Measurements from ENCODE around the gene VSTM1. TPM values are rescaled to one million over a fixed set of nuclear protein-coding genes. Genes with fewer than 3 reads are reported as not detected.
A peak's percentile ranks its signal among the peaks of the same experiment; 100 is the strongest.

Gene VSTM1
- total RNA-seq, 2 donors from 2014 or later, result not detected

- H3K9me3 ChIP-seq, result no peaks in the 10 kb centered on the region
- no peaks in the 10 kb centered on the region for H3K4me1 ChIP-seq
- H3K27ac ChIP-seq, result no peak overlapping the region
- no peaks in the 10 kb centered on the region for H3K27me3 ChIP-seq
- H3K4me3 ChIP-seq, result no peak overlapping the region
- H3K36me3 ChIP-seq, result no peaks in the 10 kb centered on the region
- TF ChIP-seq CTCF (IDR thresholded peaks at IDR 0.05), result no peak
- no peak for DNase-seq (ENCODE audit: low spot score)
Observed at GRCh38 chr19:54035215-54036178, 28.2 kb downstream of the VSTM1 start.

DNA sequence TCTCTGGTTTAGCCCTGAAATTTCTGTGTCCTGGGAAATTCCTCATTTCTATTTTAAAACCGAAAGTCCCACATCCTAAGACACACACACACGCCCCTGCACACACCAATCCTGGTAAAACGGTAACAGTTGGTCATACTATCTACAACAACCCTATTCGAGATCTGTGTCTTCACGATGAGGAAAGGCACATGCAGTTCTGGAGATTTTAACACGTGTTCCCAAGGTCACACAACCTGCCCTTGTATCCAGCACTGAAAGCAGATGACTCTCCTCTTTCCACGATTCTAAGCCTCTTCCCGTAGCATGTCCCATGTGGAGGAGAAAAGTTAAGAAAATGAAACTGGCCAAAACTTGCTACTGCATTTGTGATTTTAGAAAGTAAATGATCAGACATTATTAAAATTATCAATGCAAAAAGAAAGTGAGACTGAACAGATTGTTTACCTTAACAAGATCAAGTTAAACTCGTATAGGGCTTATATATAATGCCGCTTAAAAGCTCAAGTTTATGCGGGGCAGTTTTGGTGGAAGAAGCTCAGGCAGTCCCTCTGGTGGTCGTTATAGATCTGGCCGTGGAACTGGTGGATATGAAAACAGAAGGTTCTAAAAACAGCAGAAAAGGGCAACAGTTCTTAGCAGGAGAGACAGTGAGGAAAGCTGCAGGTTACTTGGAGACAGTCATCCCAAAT, 32.7 kb downstream of the VSTM1 start:
- no peaks in the 10 kb centered on the region for H3K36me3 ChIP-seq
- no peaks in the 10 kb centered on the region for H3K9me3 ChIP-seq
- H3K27me3 ChIP-seq, result no peaks in the 10 kb centered on the region
- no peak overlapping the region for H3K27ac ChIP-seq
- no peaks in the 10 kb centered on the region for H3K4me1 ChIP-seq
- TF ChIP-seq CTCF (IDR thresholded peaks at IDR 0.05), result peak in 1 of 2 donors; percentile 28
- no peak overlapping the region for H3K4me3 ChIP-seq
- DNase-seq (ENCODE audit: low spot score), result no peak

DNA sequence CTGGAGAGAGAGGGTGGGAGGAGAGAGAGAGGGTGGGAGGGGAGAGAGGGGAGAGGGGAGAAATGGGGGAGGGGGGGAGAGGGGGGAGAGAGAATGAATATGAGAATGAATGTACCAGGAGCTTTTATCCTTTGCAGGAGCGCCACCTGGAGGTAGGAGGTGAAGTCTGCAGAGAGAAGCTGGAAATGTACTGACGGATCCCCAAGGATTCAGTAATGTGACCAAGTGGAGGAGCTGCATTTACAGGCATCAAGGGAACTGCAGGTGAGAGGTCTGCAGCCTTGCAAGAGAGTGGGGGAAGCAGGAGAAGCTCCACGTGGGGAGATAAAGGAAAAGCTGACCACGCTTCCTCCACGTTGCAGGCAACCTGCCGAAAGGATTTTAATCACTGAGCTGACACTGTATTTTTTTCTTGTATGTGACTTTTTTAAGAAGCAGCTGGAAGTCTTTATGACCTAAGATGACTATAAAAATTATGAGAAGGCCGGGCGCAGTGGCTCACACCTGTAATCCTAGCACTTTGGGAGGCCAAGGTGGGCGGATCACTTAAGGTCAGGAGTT, 33.7 kb downstream of the VSTM1 start:
- Histone ChIP-seq H3K27ac (no peak overlapping the region), H3K4me1 (no peaks in the 10 kb centered on the region), H3K36me3 (no peaks in the 10 kb centered on the region), H3K27me3 (no peaks in the 10 kb centered on the region), H3K9me3 (no peaks in the 10 kb centered on the region), H3K4me3 (no peak overlapping the region)
- TF ChIP-seq CTCF (IDR thresholded peaks at IDR 0.05), result peak in 1 of 2 donors; percentile 64
- peak; percentile 62 for DNase-seq (ENCODE audit: low spot score)

GRCh38 chr19:54029301-54029700, 34.4 kb downstream of the VSTM1 start:
- H3K4me3 ChIP-seq, result no peak overlapping the region
- no peaks in the 10 kb centered on the region for H3K36me3 ChIP-seq
- TF ChIP-seq CTCF (IDR thresholded peaks at IDR 0.05), result no peak
- no peak overlapping the region for H3K27ac ChIP-seq
- DNase-seq (ENCODE audit: low spot score), result no peak
- no peaks in the 10 kb centered on the region for H3K9me3 ChIP-seq
- no peaks in the 10 kb centered on the region for H3K4me1 ChIP-seq
- no peaks in the 10 kb centered on the region for H3K27me3 ChIP-seq

GRCh38 chr19:54026656-54027055, 37.0 kb downstream of the VSTM1 start:
- Histone ChIP-seq H3K27me3 (no peaks in the 10 kb centered on the region), H3K27ac (no peak overlapping the region), H3K9me3 (no peaks in the 10 kb centered on the region), H3K4me3 (no peak overlapping the region), H3K4me1 (no peaks in the 10 kb centered on the region), H3K36me3 (no peaks in the 10 kb centered on the region)
- DNase-seq (ENCODE audit: low spot score), result no peak
- TF ChIP-seq CTCF (IDR thresholded peaks at IDR 0.05), result no peak

All from right atrium auricular region (tissue), 2 donors.